RWPE2 (cell line): Measurements from ENCODE around the gene ERGIC1.

Source experiments
- ATAC-seq: fragments of 200-7000 bp; cut with Tn5 transposase; 3 replicates; pipeline ENCODE4 v1.9.1; 2021; ENCODE audit warnings: low read depth
- DNase-seq: peaks from one replicate; pipeline ENCODE4 v3.0.0-alpha.2; 2020; ENCODE audit warnings: low spot score
- H3K27ac ChIP-seq: fragments of 450-650 bp; 2 replicates; pipeline ENCODE4 v1.5.1; 2017; ENCODE audit warnings: mild to moderate bottlenecking; ENCODE audit not compliant: poor library complexity, severe bottlenecking
- H3K27me3 ChIP-seq: fragments of 250-450 bp; sonication (Bioruptor Pico); 2 replicates; pipeline ENCODE4 v1.5.1; 2021; ENCODE audit warnings: mild to moderate bottlenecking, moderate library complexity; ENCODE audit not compliant: insufficient read depth, poor library complexity, severe bottlenecking
- H3K36me3 ChIP-seq: fragments of 250-450 bp; sonication (Bioruptor Pico); 2 replicates; pipeline ENCODE4 v1.5.1; 2020; ENCODE audit warnings: low read depth, mild to moderate bottlenecking, moderate library complexity
- H3K4me1 ChIP-seq: fragments of 250-450 bp; sonication (Bioruptor Pico); 2 replicates; pipeline ENCODE4 v1.5.1; 2021; ENCODE audit warnings: mild to moderate bottlenecking, moderate library complexity; ENCODE audit not compliant: insufficient read depth, poor library complexity, severe bottlenecking
- H3K4me3 ChIP-seq: fragments of 250-450 bp; sonication (Bioruptor Pico); 2 replicates; pipeline ENCODE4 v1.5.1; 2021; ENCODE audit warnings: mild to moderate bottlenecking, moderate library complexity; ENCODE audit not compliant: severe bottlenecking
- H3K9me3 ChIP-seq: fragments of 250-450 bp; sonication (Bioruptor Pico); 2 replicates; pipeline ENCODE4 v1.5.1; 2021; ENCODE audit warnings: mild to moderate bottlenecking, moderate library complexity; ENCODE audit not compliant: severe bottlenecking
- CTCF ChIP-seq: fragments of 450-650 bp; IDR thresholded peaks from one replicate; pipeline ENCODE4 v1.5.1; 2017; ENCODE audit warnings: mild to moderate bottlenecking, moderate library complexity; ENCODE audit not compliant: poor library complexity, severe bottlenecking

Gene ERGIC1

GRCh38 chr5:172910828-172911627 is 77.0 kb downstream of the ERGIC1 start:
- Histone ChIP-seq H3K27me3 (no peaks in the 10 kb centered on the region), H3K4me3 (no peak overlapping the region), H3K9me3 (no peaks in the 10 kb centered on the region), H3K36me3 (peaks cover 59% of the 10 kb centered on the region), H3K4me1 (peaks cover 9% of the 10 kb centered on the region), H3K27ac (peak overlapping the region; percentile 84)
- ATAC-seq (peak; percentile 85), DNase-seq (no peak)
- peak; percentile 79 for TF ChIP-seq CTCF

DNA sequence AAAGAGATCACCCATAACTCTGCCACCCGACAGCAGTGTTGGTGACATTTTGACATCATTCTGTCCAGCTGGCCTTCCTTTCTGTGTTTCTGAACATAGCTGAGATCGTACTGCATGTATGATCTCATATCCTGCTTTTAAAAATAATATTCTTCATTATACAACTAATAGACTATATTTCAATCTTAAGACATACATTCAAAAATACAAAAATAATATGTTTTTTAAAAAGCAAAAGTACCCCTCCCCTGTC is 77.5 kb downstream of the ERGIC1 start:
- Histone ChIP-seq H3K9me3 (no peaks in the 10 kb centered on the region), H3K27ac (peak overlapping the region; percentile 84), H3K36me3 (peaks cover 65% of the 10 kb centered on the region), H3K4me3 (no peak overlapping the region), H3K27me3 (no peaks in the 10 kb centered on the region), H3K4me1 (peaks cover 8% of the 10 kb centered on the region)
- DNase-seq, result no peak
- ATAC-seq, result no peak
- no peak for TF ChIP-seq CTCF

DNA sequence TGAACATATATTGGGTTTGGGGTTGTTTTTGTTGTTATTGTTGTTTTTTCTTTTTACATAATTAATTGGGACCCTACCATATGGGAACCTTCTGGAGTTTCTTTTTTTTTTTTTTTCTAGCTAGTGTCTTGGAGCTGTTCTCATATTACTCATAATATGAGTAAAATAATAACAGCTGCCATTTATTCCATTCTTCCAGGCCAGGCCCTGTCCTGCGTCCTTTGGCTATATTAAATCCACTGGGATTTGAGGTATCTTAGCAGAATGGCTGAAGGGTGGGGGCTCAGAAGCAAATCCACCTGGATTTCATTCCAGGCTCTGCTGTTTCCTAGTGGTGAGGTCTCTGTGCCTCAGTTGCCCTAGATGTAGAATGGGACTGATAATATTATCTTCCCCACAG is 77.9 kb downstream of the ERGIC1 start:
- peaks cover 8% of the 10 kb centered on the region for H3K4me1 ChIP-seq
- H3K27ac ChIP-seq, result peak overlapping the region; percentile 84
- ATAC-seq (no peak), DNase-seq (no peak)
- no peak overlapping the region for H3K4me3 ChIP-seq
- no peaks in the 10 kb centered on the region for H3K27me3 ChIP-seq
- H3K36me3 ChIP-seq, result peaks cover 69% of the 10 kb centered on the region
- TF ChIP-seq CTCF, result no peak
- H3K9me3 ChIP-seq, result no peaks in the 10 kb centered on the region

DNA sequence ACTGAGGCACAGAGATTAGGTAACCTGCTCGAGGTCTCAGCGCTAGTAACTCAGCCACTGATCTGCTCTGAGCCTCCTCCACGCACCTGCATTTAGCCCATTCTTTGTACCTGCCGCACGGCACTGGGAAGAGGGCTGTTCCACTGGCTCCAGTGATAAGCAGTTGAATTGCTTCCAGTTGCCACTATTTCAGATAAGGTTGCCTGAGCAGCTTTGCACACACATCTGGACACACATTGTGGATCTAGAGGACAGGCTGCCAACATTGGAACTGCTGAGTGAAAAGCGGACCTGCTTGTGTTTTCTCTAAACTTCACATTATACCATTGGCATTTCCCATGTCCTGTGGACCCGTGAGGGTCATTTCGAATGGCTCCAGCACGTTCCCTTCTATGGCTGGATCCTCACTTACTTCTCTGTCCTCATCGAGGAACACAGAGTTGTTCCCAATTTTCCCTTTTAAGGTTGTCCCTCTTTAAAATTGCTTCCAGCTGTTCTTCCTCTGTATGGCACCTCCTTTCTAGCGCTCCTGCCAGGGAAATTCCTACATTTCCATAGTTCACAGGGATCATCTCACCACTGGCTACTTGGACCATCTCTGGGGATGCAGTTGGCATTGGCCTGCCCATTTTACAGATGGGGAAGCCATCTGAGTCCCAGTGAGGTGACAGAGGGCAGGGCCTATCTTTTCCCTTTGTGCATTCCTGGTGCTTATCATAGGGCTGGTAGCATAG is 79.2 kb downstream of the ERGIC1 start:
- Histone ChIP-seq H3K27ac (no peak overlapping the region), H3K4me1 (peaks cover 8% of the 10 kb centered on the region), H3K9me3 (no peaks in the 10 kb centered on the region), H3K4me3 (no peak overlapping the region), H3K27me3 (no peaks in the 10 kb centered on the region), H3K36me3 (peaks cover 82% of the 10 kb centered on the region)
- no peak for TF ChIP-seq CTCF
- DNase-seq (no peak), ATAC-seq (no peak)

DNA sequence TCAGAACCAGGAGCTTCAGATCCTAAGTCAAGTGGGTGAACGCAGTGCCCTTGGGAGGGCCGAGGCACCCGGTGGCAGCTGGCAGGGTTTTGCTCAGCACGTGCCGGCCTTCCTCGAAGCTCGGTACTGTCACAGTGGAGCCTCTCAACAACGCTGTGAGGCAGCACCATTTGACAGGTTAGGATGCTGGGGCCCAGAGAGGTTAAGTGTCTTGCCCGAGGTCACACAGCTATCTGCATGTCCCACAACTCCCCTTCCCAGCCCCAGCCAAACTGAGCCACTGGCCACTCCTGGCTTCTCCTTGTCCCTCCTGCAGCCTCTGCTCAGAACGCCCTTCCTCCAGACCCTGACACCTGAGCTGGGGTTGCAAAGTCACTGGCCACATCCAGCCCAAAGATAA is 81.5 kb downstream of the ERGIC1 start:
- H3K9me3 ChIP-seq, result no peaks in the 10 kb centered on the region
- TF ChIP-seq CTCF, result no peak
- no peak overlapping the region for H3K4me3 ChIP-seq
- peaks cover 18% of the 10 kb centered on the region for H3K4me1 ChIP-seq
- DNase-seq (no peak), ATAC-seq (no peak)
- H3K27me3 ChIP-seq, result no peaks in the 10 kb centered on the region
- H3K27ac ChIP-seq, result no peak overlapping the region
- peaks cover 88% of the 10 kb centered on the region for H3K36me3 ChIP-seq
